COLO829 (cell line): ENCODE measurements around the gene TXNRD3.
"Not testable (repeated sequence)": the region's sequence is repeated elsewhere in the genome, so short reads cannot be mapped to it uniquely, and the experiment has no call there.

Source experiments
- DNase-seq: peaks from one replicate; pipeline ENCODE4 v3.0.0; 2012; ENCODE audit warnings: low spot score

The TXNRD3 gene

GRCh38 chr3:126646674-126647073 is 8.2 kb downstream of the TXNRD3 start:
- DNase-seq = no peak

- DNase-seq = no peak
Measured at GRCh38 chr3:126644615-126645014, 10.3 kb downstream of the TXNRD3 start.

- no peak for DNase-seq
Measured at GRCh38 chr3:126638790-126639189, 16.1 kb downstream of the TXNRD3 start.

GRCh38 chr3:126636436-126636835 is 18.5 kb downstream of the TXNRD3 start:
- no peak for DNase-seq

- no peak for DNase-seq
Measured at GRCh38 chr3:126634803-126635202, 20.1 kb downstream of the TXNRD3 start.

- DNase-seq = no peak
Measured at GRCh38 chr3:126630020-126630419, 24.9 kb downstream of the TXNRD3 start.

GRCh38 chr3:126625735-126626134 is 29.2 kb downstream of the TXNRD3 start:
- not testable (repeated sequence) for DNase-seq

- no peak for DNase-seq
Measured at GRCh38 chr3:126622694-126623093, 32.2 kb downstream of the TXNRD3 start.

GRCh38 chr3:126621627-126622345 is 33.1 kb downstream of the TXNRD3 start:
- DNase-seq = peak; percentile 62

GRCh38 chr3:126621171-126621570 is 33.8 kb downstream of the TXNRD3 start:
- DNase-seq = no peak

- no peak for DNase-seq
Measured at GRCh38 chr3:126620738-126621137, 34.2 kb downstream of the TXNRD3 start.

- DNase-seq = no peak
Measured at GRCh38 chr3:126618760-126619159, 36.2 kb downstream of the TXNRD3 start.

- DNase-seq = no peak
Measured at GRCh38 chr3:126618021-126618420, 36.9 kb downstream of the TXNRD3 start.

- DNase-seq = no peak
Measured at GRCh38 chr3:126617571-126617970, 37.4 kb downstream of the TXNRD3 start.

- no peak for DNase-seq
Measured at GRCh38 chr3:126616931-126617330, 38.0 kb downstream of the TXNRD3 start.

- no peak for DNase-seq
Measured at GRCh38 chr3:126613479-126614188, 41.3 kb downstream of the TXNRD3 start.

GRCh38 chr3:126612479-126613205 is 42.3 kb downstream of the TXNRD3 start:
- DNase-seq = no peak

- DNase-seq = no peak
Measured at GRCh38 chr3:126609909-126610308, 45.0 kb downstream of the TXNRD3 start.

GRCh38 chr3:126607214-126607908 is 47.6 kb downstream of the TXNRD3 start:
- DNase-seq = no peak

- DNase-seq = no peak
Measured at GRCh38 chr3:126606001-126606400, 48.9 kb downstream of the TXNRD3 start.

GRCh38 chr3:126604691-126605090 is 50.2 kb downstream of the TXNRD3 start:
- no peak for DNase-seq

- no peak for DNase-seq
Measured at GRCh38 chr3:126599101-126599500, 55.8 kb downstream of the TXNRD3 start.
